ENCODE results near the gene ADGRL3. TPM values are rescaled to one million over a fixed set of nuclear protein-coding genes. Genes with fewer than 3 reads are reported as not detected.

ADGRL3 gene
- total and polyA plus RNA-seq, 2 donors (not counting 1 experiment from before 2014, with no cell fraction given), result not detected

DNA sequence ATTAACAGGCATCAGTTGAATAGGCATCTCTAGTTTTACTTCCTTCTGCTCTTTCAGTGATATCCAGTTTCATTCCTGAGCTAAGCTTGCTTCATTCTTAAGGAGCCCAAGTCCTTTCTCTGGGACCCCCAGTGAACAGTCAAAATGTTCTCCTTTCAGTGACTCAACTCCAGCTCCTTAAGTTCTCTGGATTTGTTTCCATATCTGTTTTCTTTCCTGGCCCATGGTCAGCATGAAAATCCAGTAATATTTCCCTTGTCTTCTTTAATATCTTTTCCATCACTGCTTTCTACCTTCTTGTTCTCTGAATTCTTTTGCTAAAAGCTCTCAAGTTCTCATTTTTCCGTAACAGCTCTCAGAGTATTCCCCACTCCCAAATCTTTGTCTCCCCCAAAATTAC, 25.5 kb downstream of the ADGRL3 start:
- ChIA-PET POLR2A (no interaction called here), CTCF (no interaction called here)
- Histone ChIP-seq H4K20me1 (ENCODE audit: control insufficient read depth, insufficient read depth, low read length, poor library complexity, severe bottlenecking) (no peaks in the 10 kb centered on the region), H3K4me3 (ENCODE audit: control extremely low read depth in 1 of 5, extremely low read depth in 1 of 5, insufficient read depth in 1 of 5, low read depth in 2 of 5, low read length in 4 of 5) (no peak overlapping the region), H3K9me3 (ENCODE audit: control extremely low read depth in 1 of 3, control insufficient read depth in 2 of 3, insufficient read depth in 1 of 3, low read length in 2 of 3) (peaks cover 0 to 2% (median 1%) of the 10 kb centered on the region in 3 donors), H3K27me3 (replicated peaks in 1 of 4; ENCODE audit: control extremely low read depth in 1 of 4, control insufficient read depth in 3 of 4, insufficient read depth in 4 of 4, low read length in 3 of 4) (no peaks in the 10 kb centered on the region), H3K36me3 (replicated peaks in 1 of 2; ENCODE audit: control extremely low read depth in 1 of 2, control insufficient read depth in 1 of 2, extremely low read depth in 1 of 2, insufficient read depth in 2 of 2, low read length in 1 of 2) (no peaks in the 10 kb centered on the region), H3K4me1 (ENCODE audit: control insufficient read depth in 2 of 2, insufficient read depth in 2 of 2, low read length in 2 of 2) (no peaks in the 10 kb centered on the region), H3K4me2 (replicated peaks; ENCODE audit: low read depth, low read length, poor library complexity, severe bottlenecking) (no peak overlapping the region), H3K79me2 (ENCODE audit: control insufficient read depth, insufficient read depth, low read length) (no peaks in the 10 kb centered on the region), H3K9ac (ENCODE audit: low read length) (no peak overlapping the region), H3K27ac (ENCODE audit: low read length in 2 of 2) (no peak overlapping the region), H2AFZ (ENCODE audit: insufficient read depth, low read depth, low read length, poor library complexity, severe bottlenecking) (no peak overlapping the region)
- Mint-ChIP-seq H3K9me3 (ENCODE audit: insufficient read depth) (no peaks in the 10 kb centered on the region), H3K27ac (no peak overlapping the region), H3K4me1 (no peaks in the 10 kb centered on the region), H3K27me3 (no peaks in the 10 kb centered on the region), H3K4me3 (no peak overlapping the region)
- no peak for DNase-seq
- intact Hi-C loops (cut with micrococcal nuclease), result no loop called here
- WGBS (ENCODE audit: insufficient coverage), result 100% methylated on average over 1 of the region's 1 CpG
- ATAC-seq (ENCODE audit: low read depth), result no peak
- no peak for TF ChIP-seq EZH2 (IDR thresholded peaks at IDR 0.05; ENCODE audit: borderline replicate concordance, insufficient read depth, low read depth, low read length, poor library complexity, severe bottlenecking)
- TF ChIP-seq, protein P1, sequence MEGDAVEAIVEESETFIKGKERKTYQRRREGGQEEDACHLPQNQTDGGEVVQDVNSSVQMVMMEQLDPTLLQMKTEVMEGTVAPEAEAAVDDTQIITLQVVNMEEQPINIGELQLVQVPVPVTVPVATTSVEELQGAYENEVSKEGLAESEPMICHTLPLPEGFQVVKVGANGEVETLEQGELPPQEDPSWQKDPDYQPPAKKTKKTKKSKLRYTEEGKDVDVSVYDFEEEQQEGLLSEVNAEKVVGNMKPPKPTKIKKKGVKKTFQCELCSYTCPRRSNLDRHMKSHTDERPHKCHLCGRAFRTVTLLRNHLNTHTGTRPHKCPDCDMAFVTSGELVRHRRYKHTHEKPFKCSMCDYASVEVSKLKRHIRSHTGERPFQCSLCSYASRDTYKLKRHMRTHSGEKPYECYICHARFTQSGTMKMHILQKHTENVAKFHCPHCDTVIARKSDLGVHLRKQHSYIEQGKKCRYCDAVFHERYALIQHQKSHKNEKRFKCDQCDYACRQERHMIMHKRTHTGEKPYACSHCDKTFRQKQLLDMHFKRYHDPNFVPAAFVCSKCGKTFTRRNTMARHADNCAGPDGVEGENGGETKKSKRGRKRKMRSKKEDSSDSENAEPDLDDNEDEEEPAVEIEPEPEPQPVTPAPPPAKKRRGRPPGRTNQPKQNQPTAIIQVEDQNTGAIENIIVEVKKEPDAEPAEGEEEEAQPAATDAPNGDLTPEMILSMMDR (IDR thresholded peaks at IDR 0.05), result no peak

DNA sequence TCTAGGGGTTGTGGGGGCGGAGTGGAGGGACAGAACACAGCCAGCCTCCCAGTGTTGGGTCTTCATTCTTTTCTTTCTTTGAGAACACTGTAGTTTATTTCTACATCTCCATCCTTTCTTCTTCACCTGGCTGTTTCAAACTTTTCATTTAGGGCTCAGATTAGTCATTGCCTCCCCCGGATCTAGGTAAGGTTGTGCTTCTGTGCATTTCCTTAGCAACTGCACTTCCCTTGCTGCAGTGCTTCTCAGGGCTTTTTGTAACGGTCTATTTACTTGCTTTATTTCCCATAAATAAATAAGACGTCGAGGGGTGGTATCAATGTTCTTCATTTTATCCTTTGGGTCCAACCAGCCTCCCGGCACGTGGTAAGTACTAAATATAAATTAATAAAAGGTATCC, 31.3 kb downstream of the ADGRL3 start:
- no peak overlapping the region for H3K27ac ChIP-seq (ENCODE audit: low read length in 2 of 2)
- no peak overlapping the region for H3K9ac ChIP-seq (ENCODE audit: low read length)
- TF ChIP-seq EZH2 (IDR thresholded peaks at IDR 0.05; ENCODE audit: borderline replicate concordance, insufficient read depth, low read depth, low read length, poor library complexity, severe bottlenecking), result no peak
- TF ChIP-seq, protein P1 (IDR thresholded peaks at IDR 0.05), result no peak
- Mint-ChIP-seq H3K4me3 (no peak overlapping the region), H3K27ac (no peak overlapping the region), H3K9me3 (ENCODE audit: insufficient read depth) (peaks cover 2% of the 10 kb centered on the region), H3K4me1 (no peaks in the 10 kb centered on the region), H3K27me3 (no peaks in the 10 kb centered on the region)
- no peaks in the 10 kb centered on the region for H3K36me3 ChIP-seq (replicated peaks in 1 of 2; ENCODE audit: control extremely low read depth in 1 of 2, control insufficient read depth in 1 of 2, extremely low read depth in 1 of 2, insufficient read depth in 2 of 2, low read length in 1 of 2)
- no peak overlapping the region for H2AFZ ChIP-seq (ENCODE audit: insufficient read depth, low read depth, low read length, poor library complexity, severe bottlenecking)
- H3K9me3 ChIP-seq (ENCODE audit: control extremely low read depth in 1 of 3, control insufficient read depth in 2 of 3, insufficient read depth in 1 of 3, low read length in 2 of 3), result peaks cover 0 to 1% (median 0%) of the 10 kb centered on the region in 3 donors
- WGBS (ENCODE audit: insufficient coverage), result 95% methylated on average over 2 of the region's 7 CpGs
- no peaks in the 10 kb centered on the region for H4K20me1 ChIP-seq (ENCODE audit: control insufficient read depth, insufficient read depth, low read length, poor library complexity, severe bottlenecking)
- ATAC-seq (ENCODE audit: low read depth) (no peak), DNase-seq (no peak)
- no peak overlapping the region for H3K4me2 ChIP-seq (replicated peaks; ENCODE audit: low read depth, low read length, poor library complexity, severe bottlenecking)
- ChIA-PET POLR2A (no interaction called here), CTCF (no interaction called here)
- no peaks in the 10 kb centered on the region for H3K79me2 ChIP-seq (ENCODE audit: control insufficient read depth, insufficient read depth, low read length)
- intact Hi-C loops (cut with micrococcal nuclease), result no loop called here
- H3K4me1 ChIP-seq (ENCODE audit: control insufficient read depth in 2 of 2, insufficient read depth in 2 of 2, low read length in 2 of 2), result no peaks in the 10 kb centered on the region
- no peaks in the 10 kb centered on the region for H3K27me3 ChIP-seq (replicated peaks in 1 of 4; ENCODE audit: control extremely low read depth in 1 of 4, control insufficient read depth in 3 of 4, insufficient read depth in 4 of 4, low read length in 3 of 4)
- H3K4me3 ChIP-seq (ENCODE audit: control extremely low read depth in 1 of 5, extremely low read depth in 1 of 5, insufficient read depth in 1 of 5, low read depth in 2 of 5, low read length in 4 of 5), result no peak overlapping the region

Data from B cell (primary cell).